GM19099 (cell line): ENCODE results near the gene ZNF335.

Experiments used
- POLR2A ChIP-seq: IDR thresholded peaks from 3 replicates; pipeline ENCODE4 v1.6.1; 2011; ENCODE audit warnings: low read depth; ENCODE audit not compliant: insufficient read length; ENCODE audit errors: extremely low read depth

The ZNF335 gene

DNA sequence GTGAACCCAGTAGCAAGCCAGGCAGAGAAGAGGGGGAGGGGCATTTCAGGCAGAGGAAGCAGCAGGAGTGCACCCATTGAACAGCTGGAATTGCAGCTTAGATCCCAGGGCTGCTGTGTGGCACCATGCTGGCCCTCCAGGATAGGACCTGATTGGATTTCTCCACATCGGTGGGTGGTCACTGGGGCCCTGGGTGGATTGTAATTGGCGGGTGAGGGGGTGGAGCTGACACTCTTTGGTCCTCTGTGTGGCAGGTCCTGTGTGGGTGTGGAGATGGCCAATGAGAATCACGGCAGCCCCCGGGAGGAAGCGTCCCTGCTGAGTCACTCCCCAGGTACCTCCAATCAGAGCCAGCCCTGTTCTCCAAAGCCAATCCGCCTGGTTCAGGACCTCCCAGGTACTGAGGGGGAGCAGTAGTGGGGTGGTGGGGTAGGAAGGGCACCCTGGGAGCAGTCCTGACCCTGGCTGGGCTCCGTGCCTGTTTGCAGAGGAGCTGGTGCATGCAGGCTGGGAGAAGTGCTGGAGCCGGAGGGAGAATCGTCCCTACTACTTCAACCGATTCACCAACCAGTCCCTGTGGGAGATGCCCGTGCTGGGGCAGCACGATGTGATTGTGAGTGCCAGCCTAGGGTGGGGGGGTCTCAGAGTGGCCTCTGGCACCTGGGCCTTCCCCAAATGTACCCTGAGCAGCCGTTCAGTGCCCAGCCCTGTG lies 33.1 kb downstream of the ZNF335 start:
- no peak for TF ChIP-seq POLR2A

DNA sequence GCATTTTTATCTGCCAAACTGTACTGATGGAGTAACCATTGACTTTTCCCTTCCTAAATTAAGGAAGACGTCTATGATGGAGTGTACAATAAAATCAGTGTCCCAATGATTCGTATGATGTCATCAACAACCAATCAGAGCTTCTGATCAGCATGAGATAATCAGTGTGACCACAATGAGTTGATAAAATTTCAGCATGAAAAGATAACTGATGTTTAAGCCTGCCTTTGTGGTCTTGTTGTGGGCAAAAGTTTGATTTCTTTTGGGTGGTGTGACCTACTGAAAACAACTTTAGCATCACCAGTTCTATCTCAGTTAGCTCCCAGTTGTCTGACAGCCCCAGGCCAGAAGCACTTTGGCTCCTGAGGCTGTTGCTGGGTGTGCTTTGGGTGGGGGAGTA lies 34.2 kb downstream of the ZNF335 start:
- TF ChIP-seq POLR2A = no peak

- TF ChIP-seq POLR2A = no peak
Measured at GRCh38 chr20:45935416-45936046, 36.5 kb downstream of the ZNF335 start.

DNA sequence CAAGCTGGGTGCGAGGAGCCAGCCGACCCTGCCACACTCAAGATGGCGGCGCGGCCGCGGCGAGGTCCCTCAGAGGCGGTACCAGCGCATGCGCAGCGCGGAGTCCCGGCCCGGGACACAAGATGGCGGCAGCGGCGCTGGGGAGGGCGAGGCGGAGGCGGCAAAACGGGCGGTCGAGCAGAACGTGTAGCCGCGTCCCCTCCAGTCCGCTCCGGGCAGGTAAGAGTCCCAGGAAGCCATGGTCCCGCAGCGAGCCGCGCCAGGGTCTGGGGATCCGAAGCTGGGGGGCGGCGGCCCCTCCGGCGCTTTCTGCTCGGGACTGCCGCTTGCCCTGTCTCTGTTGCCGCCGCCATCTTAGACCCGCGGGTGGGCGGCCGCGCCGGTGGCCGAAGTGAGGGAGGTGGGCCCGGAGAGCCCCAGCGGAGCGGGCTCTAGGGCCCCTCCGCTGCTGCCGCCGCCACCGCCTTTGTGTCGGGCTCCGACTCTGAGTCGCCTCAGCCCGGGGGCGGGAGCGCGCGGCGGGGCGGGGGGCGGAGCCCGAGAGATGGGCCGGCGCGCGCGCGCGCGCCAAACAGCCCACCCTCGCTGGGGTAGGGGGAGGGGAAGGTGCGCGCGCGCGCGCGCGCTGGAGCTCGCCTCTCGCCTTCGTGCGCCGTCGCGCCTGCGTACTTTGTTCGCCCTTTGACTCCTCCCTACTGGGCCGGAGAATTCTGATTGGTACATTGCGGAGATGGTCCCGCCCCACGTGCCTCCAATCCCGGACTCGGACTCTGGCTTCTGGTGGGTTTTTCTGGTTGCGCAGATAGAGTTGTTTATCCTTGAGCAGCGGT lies 37.2 kb downstream of the ZNF335 start, which contains the start of gene PCIF1:
TSS of gene PCIF1 (plus strand) at position 98 of the 830 bp plus-strand sequence. CDS start 4,317 bp downstream, outside the sequence.
- TF ChIP-seq POLR2A = peak; percentile 96

- no peak for TF ChIP-seq POLR2A
Measured at GRCh38 chr20:45934046-45934585, 37.9 kb downstream of the ZNF335 start.

DNA sequence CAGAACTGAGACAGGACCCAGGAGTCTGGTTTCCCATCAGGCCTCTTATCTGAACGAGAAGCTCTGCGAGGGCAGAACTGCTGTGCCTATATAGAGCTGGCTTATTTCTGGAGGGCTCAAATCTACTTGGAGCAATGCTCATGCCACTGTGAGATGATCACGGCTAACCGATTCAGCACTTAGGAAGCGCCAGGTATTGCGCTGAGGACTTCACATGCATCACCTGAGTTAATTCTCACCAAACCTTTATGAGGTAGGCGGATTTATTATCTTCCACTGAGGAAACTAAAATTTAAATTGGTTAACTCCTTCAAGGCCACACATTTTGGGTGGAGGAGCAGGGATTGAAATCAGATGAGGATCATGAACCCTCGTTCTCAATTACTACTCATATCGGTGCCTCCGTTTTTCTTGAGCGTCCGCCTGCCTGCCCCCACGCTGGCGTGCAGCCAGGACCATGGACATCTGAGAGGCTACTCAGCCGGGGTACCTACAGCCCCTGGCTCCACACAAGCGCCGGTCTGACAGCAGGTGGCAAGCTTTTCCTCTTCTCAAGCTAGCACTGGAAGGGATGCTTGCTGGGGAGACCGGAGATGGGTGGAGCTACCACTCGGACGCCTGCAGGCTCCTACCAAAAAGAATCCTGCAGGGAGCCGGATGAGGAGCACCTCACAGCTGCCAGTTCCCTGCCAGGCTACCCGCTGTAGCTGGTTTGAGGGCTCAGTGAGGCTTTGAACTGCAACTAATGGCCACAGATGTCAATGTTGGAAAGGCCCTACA lies 38.5 kb downstream of the ZNF335 start:
- TF ChIP-seq POLR2A = no peak

DNA sequence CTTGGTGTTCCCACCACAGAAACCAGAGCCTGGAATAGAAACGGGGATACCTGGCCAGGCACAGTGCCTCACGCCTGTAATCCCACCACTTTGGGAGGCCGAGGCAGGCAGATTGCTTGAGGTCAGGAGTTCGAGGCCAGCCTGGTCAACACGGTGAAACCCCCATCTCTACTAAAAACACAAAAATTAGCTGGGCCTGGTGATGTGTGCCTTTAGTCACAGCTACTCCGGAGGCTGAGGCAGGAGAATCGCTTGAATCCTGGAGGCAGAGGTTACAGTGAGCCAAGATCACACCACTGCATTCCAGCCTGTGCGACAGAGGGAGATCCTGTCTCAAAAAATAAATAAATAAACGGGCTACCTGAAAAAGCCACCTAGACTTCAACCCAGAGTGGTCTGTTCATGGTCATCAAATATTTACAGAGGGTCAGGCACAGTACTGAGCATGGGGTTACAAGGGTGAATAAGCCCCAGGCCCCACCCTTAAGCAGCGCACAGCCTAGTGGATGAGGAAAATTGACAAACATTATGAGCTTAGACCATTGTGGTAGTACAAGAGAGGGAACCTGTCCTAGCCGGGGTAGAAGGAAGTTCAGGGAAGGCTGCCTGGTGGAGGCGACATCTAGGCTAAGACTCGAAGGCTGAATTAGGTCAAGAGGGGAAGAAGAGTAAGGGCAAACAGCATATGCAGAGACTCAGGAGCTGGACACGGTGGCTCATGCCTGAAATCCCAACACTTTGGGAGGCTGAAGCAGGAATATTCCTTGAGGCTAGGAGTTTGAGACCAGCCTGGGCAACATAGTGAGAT lies 44.7 kb downstream of the ZNF335 start:
- TF ChIP-seq POLR2A = no peak

- TF ChIP-seq POLR2A = no peak
Measured at GRCh38 chr20:45926731-45927070, 45.3 kb downstream of the ZNF335 start.

DNA sequence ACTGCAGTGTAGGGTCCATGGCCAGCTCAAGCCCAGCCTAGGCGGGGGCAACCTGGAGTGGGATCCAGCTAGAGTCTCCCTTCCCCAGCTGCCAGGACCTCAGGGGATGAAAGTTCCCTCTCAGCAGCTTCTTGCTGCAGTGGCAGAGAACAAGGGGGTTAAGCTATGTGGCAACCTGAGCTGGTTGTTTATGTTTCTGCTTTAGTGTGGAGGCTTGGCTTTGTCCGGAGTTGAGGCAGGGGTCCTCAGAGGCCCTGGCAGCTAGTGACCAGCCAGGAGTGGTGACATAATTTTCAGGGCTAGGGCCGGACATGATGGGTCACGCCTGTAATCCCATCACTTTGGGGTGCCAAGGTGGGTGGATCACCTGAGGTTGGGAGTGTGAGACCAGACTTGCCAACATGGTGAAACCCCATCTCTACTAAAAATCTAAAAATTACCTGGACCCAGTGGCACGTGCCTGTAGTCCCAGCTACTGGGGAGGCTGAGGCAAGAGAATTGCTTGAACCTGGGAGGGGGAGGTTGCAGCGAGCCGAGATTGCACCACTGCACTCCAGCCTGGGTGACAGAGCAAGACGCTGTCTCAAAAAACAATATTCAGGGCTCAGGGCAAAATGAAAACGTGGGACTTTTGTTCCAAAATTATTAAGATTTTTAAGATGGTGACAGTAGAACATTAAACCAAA lies 46.0 kb downstream of the ZNF335 start:
- TF ChIP-seq POLR2A = no peak

- TF ChIP-seq POLR2A = no peak
Measured at GRCh38 chr20:45924391-45925261, 47.4 kb downstream of the ZNF335 start.

- no peak for TF ChIP-seq POLR2A
Measured at GRCh38 chr20:45921337-45922189, 50.4 kb downstream of the ZNF335 start.
